ENCODE results near the gene TRIM16.

- no peak for TF ChIP-seq CTCF (IDR thresholded peaks at IDR 0.05)
- TF ChIP-seq POLR2A (IDR thresholded peaks at IDR 0.05) = no peak
Observed at GRCh38 chr17:15652960-15653359, 31.2 kb downstream of the TRIM16 start.
